ENCODE measurements around the gene KDELR3. TPM values are rescaled to one million over a fixed set of nuclear protein-coding genes. Genes with fewer than 3 reads are reported as not detected.
A peak's percentile ranks its signal among the peaks of the same experiment; 100 is the strongest.

The KDELR3 gene
- polyA plus RNA-seq, 1 experiment, result 150 TPM

DNA sequence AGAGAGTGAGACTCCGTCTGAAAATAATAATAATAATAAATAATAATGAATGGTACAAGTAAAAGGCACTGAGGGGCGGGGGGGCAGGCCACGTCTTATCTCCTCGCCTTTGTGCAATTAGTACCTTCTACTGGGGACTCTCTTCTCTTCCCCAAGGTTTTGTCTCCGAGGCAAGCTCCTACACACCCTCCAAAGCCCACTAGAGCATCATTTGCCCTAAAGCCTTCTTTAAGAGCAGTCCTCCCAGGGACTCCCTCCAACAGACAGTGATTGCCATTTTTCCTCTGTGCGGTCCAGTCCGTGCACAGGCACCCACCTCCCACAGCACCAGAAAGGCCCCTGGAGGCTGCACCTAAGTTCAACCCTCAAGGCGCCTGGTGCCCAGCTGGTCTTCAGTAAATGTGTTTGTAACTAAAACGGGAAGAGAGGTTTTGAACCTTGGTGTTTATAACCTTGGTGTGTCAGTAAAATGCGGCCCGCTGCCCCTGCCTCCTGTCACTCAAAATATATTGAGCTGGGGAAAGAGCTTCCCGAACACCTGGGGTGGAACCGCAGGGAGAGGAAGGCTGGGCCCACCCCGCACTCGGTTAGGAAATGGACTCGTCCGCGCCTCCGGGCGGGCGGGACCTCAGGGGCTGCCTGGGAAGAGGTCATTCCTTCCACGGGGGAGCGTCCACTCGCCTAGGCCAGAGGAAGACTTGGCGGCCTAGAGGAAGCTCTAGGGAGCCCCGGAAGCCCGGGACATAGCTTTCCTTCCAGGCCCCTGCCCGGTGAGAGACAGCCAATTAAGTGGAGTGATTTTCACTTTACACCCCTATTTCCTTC lies 4.7 kb upstream of the KDELR3 start:
- TF ChIP-seq, protein P1, sequence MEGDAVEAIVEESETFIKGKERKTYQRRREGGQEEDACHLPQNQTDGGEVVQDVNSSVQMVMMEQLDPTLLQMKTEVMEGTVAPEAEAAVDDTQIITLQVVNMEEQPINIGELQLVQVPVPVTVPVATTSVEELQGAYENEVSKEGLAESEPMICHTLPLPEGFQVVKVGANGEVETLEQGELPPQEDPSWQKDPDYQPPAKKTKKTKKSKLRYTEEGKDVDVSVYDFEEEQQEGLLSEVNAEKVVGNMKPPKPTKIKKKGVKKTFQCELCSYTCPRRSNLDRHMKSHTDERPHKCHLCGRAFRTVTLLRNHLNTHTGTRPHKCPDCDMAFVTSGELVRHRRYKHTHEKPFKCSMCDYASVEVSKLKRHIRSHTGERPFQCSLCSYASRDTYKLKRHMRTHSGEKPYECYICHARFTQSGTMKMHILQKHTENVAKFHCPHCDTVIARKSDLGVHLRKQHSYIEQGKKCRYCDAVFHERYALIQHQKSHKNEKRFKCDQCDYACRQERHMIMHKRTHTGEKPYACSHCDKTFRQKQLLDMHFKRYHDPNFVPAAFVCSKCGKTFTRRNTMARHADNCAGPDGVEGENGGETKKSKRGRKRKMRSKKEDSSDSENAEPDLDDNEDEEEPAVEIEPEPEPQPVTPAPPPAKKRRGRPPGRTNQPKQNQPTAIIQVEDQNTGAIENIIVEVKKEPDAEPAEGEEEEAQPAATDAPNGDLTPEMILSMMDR (IDR thresholded peaks at IDR 0.05; ENCODE audit: insufficient read depth, low read depth, low read length), result no peak

DNA sequence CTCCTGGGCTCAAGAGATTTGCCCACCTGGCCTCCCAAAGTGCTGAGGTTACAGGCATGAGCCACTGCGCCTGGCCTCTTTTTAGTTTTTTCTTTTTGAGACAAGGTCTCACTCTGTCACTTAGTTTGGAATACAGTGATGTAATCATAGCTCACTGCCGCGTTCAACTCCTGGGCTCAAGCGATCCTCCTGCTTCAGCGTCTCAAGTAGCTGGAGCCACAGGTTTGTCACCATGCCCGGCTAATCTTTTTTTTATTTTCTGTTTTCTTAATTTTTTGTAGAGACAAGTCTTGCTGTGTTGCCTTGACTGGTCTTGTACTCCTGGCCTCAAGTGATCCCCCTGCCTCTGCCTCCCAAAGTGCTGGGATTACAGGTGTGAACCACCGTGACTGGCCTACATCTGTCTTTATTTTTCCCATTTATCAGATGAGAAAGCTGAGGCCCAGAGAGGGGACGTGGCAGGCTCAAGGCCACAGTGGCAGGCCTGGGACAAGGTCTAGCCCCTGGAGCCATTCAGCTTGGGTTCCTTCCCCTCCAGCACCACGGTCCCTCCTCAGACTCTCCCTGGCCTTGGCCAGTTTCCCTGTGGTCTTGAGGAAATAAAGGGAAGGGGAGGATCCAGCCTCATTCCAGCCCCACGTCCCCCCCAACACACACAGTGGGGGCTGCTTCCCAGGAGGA lies 2.8 kb upstream of the KDELR3 start:
- CTCF ChIA-PET, result no interaction called here
- TF ChIP-seq, protein P1 (IDR thresholded peaks at IDR 0.05; ENCODE audit: insufficient read depth, low read depth, low read length), result no peak
- no peak for DNase-seq (ENCODE audit: low read depth)

More for the DNA sequence above, 4.7 kb upstream of the KDELR3 start:
- no peaks in the 10 kb centered on the region for H3K36me3 ChIP-seq (ENCODE audit: control insufficient read depth, insufficient read depth, low read length)
- POLR2A ChIA-PET, result interaction anchor here (0.5 kb wide), 1 partner anchor 31 kb away, joined by 4 read pairs; no protein-coding TSS in a partner anchor
- H3K27me3 ChIP-seq (ENCODE audit: control insufficient read depth, insufficient read depth, low read length), result peaks cover 21% of the 10 kb centered on the region
- no peak for DNase-seq (ENCODE audit: low read depth)
- CTCF ChIA-PET, result interaction anchor here (1.0 to 1.7 kb wide), 2 partner anchors 10 kb away, joined by 4 to 6 read pairs; no protein-coding TSS in a partner anchor
- H3K4me3 ChIP-seq (ENCODE audit: low read depth, low read length), result no peak overlapping the region

DNA sequence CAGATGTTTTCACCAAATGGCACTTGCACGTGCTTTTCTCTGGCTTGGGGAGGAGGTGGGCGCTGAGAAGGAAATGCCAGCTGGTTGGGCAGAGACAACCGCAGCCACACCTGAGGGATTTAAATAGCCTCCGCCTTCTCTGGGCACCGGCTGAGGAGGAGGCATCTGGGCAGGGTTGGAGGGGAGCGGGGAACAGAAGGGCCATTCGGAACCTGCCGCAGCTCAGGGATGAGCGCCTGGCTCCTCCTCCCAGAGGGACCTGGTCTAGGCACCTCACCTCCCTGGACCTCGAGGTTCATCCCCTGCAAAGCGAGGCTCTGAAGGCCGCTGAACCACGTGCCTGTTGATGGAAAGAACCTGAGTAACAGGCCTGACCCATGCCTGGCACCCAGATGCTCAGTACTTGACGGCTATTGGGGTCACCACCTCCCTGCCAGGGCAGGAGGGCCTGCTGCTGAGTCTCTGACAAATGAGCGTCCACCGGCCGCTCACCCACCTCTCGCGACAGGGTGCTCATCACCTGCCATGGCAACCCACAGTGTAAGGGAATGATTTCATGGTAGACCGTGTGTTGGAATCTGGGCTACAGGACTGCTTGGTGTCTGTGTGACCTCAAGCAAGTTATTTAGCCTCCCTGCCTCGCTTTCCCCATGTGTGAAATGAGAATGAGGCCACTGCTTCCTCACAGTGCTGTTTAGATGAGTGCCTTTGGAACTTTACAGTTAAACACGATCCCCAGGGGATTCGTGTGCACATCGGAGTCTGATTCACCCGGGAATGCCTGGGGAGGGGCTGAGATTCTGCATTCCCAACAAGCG lies 2.0 kb upstream of the KDELR3 start:
- Histone ChIP-seq H3K4me3 (ENCODE audit: low read depth, low read length) (no peak overlapping the region), H3K36me3 (ENCODE audit: control insufficient read depth, insufficient read depth, low read length) (no peaks in the 10 kb centered on the region), H3K27me3 (ENCODE audit: control insufficient read depth, insufficient read depth, low read length) (peaks cover 5% of the 10 kb centered on the region)
- no peak for DNase-seq (ENCODE audit: low read depth)
- TF ChIP-seq, protein P1 (IDR thresholded peaks at IDR 0.05; ENCODE audit: insufficient read depth, low read depth, low read length), result no peak
- ChIA-PET POLR2A (interaction anchor here (0.6 kb wide), 1 partner anchor 209 kb away, joined by 4 read pairs; no protein-coding TSS in a partner anchor), CTCF (no interaction called here)

More for the DNA sequence above, 2.8 kb upstream of the KDELR3 start:
- Histone ChIP-seq H3K4me3 (ENCODE audit: low read depth, low read length) (no peak overlapping the region), H3K36me3 (ENCODE audit: control insufficient read depth, insufficient read depth, low read length) (no peaks in the 10 kb centered on the region), H3K27me3 (ENCODE audit: control insufficient read depth, insufficient read depth, low read length) (peaks cover 9% of the 10 kb centered on the region)
- POLR2A ChIA-PET, result interaction anchor here (0.6 kb wide), 1 partner anchor 208 kb away, joined by 4 read pairs; no protein-coding TSS in a partner anchor

DNA sequence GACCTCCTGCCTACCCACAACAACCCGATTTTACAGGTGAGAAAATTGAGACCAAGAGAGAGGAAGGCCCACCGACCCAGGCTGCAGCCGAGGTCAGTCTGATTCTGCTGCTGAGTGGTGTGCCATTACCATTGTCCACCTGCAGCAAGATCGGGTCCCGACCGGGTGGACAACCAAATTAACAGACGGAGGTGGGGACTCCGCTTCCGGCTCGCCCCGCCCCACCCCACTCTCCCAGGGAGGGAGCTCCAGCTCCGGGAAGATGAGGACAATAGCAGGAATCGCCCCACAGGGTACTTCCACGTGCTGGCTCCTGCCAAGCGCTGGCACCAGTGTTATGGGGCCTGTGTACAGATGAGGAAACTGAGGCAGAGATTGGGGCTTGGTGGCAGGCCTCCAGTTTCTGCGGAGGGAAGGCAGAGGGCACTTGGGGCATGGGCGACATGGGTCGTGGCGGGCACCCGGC lies 425 bp upstream of the KDELR3 start:
- TF ChIP-seq, protein P1 (IDR thresholded peaks at IDR 0.05; ENCODE audit: insufficient read depth, low read depth, low read length), result no peak
- no peaks in the 10 kb centered on the region for H3K36me3 ChIP-seq (ENCODE audit: control insufficient read depth, insufficient read depth, low read length)
- no peak for DNase-seq (ENCODE audit: low read depth)
- POLR2A ChIA-PET, result no interaction called here
- peak overlapping the region; percentile 100 for H3K4me3 ChIP-seq (ENCODE audit: low read depth, low read length)
- CTCF ChIA-PET, result interaction anchor here (0.7 kb wide), 1 partner anchor 398 kb away, joined by 3 read pairs; no protein-coding TSS in a partner anchor
- H3K27me3 ChIP-seq (ENCODE audit: control insufficient read depth, insufficient read depth, low read length), result peaks cover 2% of the 10 kb centered on the region

All from BJ (cell line).